SK-N-SH treated with all-trans-retinoic acid at 6 μM for 48 hours (cell line): Measurements from ENCODE around the gene FGF2.
"Not testable (repeated sequence)": the region's sequence is repeated elsewhere in the genome, so short reads cannot be mapped to it uniquely, and the experiment has no call there.

ENCODE experiments used
- ATAC-seq: fragments of 200-7000 bp; cut with Tn5 transposase; 3 replicates; pipeline ENCODE4 v1.9.1; 2020; ENCODE audit warnings: mild to moderate bottlenecking, moderate library complexity
- ARNTL ChIP-seq: fragments of 450-650 bp; formaldehyde crosslinking; IDR thresholded peaks from 2 replicates; pipeline ENCODE4 v1.5.0; 2020; ENCODE audit warnings: low read depth, mild to moderate bottlenecking, moderate library complexity, borderline replicate concordance
- BACH2 ChIP-seq: fragments of 250-450 bp; sonication (Bioruptor Pico); IDR thresholded peaks from 2 replicates; pipeline ENCODE4 v1.9.0; 2021; ENCODE audit warnings: mild to moderate bottlenecking, borderline replicate concordance
- CSDC2 ChIP-seq: fragments of 250-450 bp; sonication (Bioruptor Pico); IDR thresholded peaks from 2 replicates; pipeline ENCODE4 v1.5.0; 2020; ENCODE audit warnings: mild to moderate bottlenecking, moderate library complexity
- CSRNP3 ChIP-seq: fragments of 250-450 bp; sonication (Bioruptor Pico); IDR thresholded peaks from 2 replicates; pipeline ENCODE4 v1.5.1; 2021; ENCODE audit warnings: mild to moderate bottlenecking, moderate library complexity
- ESRRG ChIP-seq: fragments of 250-450 bp; sonication (Bioruptor Pico); IDR thresholded peaks from 2 replicates; pipeline ENCODE4 v1.6.1; 2021; ENCODE audit warnings: mild to moderate bottlenecking
- GLIS3 ChIP-seq: fragments of 250-450 bp; sonication (Bioruptor Pico); IDR thresholded peaks from 2 replicates; pipeline ENCODE4 v1.5.0; 2020; ENCODE audit warnings: mild to moderate bottlenecking, moderate library complexity
- ISL1 ChIP-seq: fragments of 250-450 bp; sonication (Bioruptor Pico); IDR thresholded peaks from 2 replicates; pipeline ENCODE4 v2.1.2; 2022; ENCODE audit warnings: mild to moderate bottlenecking, moderate library complexity
- PATZ1 ChIP-seq: fragments of 250-450 bp; sonication (Bioruptor Pico); IDR thresholded peaks from 2 replicates; pipeline ENCODE4 v1.8.0; 2020; ENCODE audit warnings: mild to moderate bottlenecking, moderate library complexity, borderline replicate concordance
- POU6F1 ChIP-seq: fragments of 250-450 bp; sonication (Bioruptor Pico); IDR thresholded peaks from 2 replicates; pipeline ENCODE4 v1.8.0; 2021; ENCODE audit warnings: low read depth, mild to moderate bottlenecking, moderate library complexity, borderline replicate concordance
- PPARA ChIP-seq: fragments of 250-450 bp; sonication (Bioruptor Pico); IDR thresholded peaks from 2 replicates; pipeline ENCODE4 v1.5.0; 2020; ENCODE audit warnings: mild to moderate bottlenecking, borderline replicate concordance
- RARB ChIP-seq: fragments of 250-450 bp; sonication (Bioruptor Pico); IDR thresholded peaks from 2 replicates; pipeline ENCODE4 v1.8.0; 2021; ENCODE audit warnings: mild to moderate bottlenecking, moderate library complexity
- SNAI2 ChIP-seq: fragments of 250-450 bp; sonication (Bioruptor Pico); IDR thresholded peaks from 2 replicates; pipeline ENCODE4 v1.5.0; 2020; ENCODE audit warnings: mild to moderate bottlenecking, moderate library complexity
- TCF4 ChIP-seq: fragments of 250-450 bp; sonication (Bioruptor Pico); IDR thresholded peaks from 2 replicates; pipeline ENCODE4 v1.8.0; 2021; ENCODE audit warnings: mild to moderate bottlenecking, moderate library complexity, borderline replicate concordance
- TOX ChIP-seq: fragments of 250-450 bp; sonication (Bioruptor Pico); IDR thresholded peaks from 2 replicates; pipeline ENCODE4 v1.8.0; 2021; ENCODE audit warnings: mild to moderate bottlenecking, moderate library complexity, borderline replicate concordance
- TSHZ2 ChIP-seq: fragments of 250-450 bp; sonication (Bioruptor Pico); IDR thresholded peaks from 2 replicates; pipeline ENCODE4 v1.5.0; 2020; ENCODE audit warnings: mild to moderate bottlenecking, moderate library complexity
- ZC3H10 ChIP-seq: fragments of 250-450 bp; sonication (Bioruptor Pico); IDR thresholded peaks from 2 replicates; pipeline ENCODE4 v1.5.1; 2021; ENCODE audit warnings: mild to moderate bottlenecking, moderate library complexity
- ZFP3 ChIP-seq: fragments of 250-450 bp; sonication (Bioruptor Pico); IDR thresholded peaks from 2 replicates; pipeline ENCODE4 v1.5.0; 2020; ENCODE audit warnings: mild to moderate bottlenecking, moderate library complexity
- ZFP30 ChIP-seq: fragments of 450-650 bp; formaldehyde crosslinking; IDR thresholded peaks from 2 replicates; pipeline ENCODE4 v1.5.0; 2022; ENCODE audit warnings: mild to moderate bottlenecking, moderate library complexity
- ZNF565 ChIP-seq: fragments of 450-650 bp; formaldehyde crosslinking; conservative IDR thresholded peaks from 2 replicates; pipeline ENCODE4 v1.5.0; 2020; ENCODE audit warnings: low read depth, mild to moderate bottlenecking, moderate library complexity
- ZNF70 ChIP-seq: fragments of 450-650 bp; formaldehyde crosslinking; IDR thresholded peaks from 2 replicates; pipeline ENCODE4 v1.5.0; 2020; ENCODE audit warnings: mild to moderate bottlenecking, moderate library complexity
- ZNF8 ChIP-seq: fragments of 450-650 bp; formaldehyde crosslinking; IDR thresholded peaks from 2 replicates; pipeline ENCODE4 v1.5.0; 2020; ENCODE audit warnings: mild to moderate bottlenecking, moderate library complexity

The FGF2 gene

GRCh38 chr4:122858705-122859104, 32.1 kb downstream of the FGF2 start:
- no peak for ATAC-seq
- no peak for TF ChIP-seq TCF4 (CRISPR knock-in tag)
- no peak for TF ChIP-seq ZNF70 (CRISPR knock-in tag)
- no peak for TF ChIP-seq CSRNP3

GRCh38 chr4:122861172-122861943, 34.7 kb downstream of the FGF2 start:
- no peak for TF ChIP-seq TCF4 (CRISPR knock-in tag)
- no peak for TF ChIP-seq CSRNP3
- TF ChIP-seq ISL1 (CRISPR knock-in tag): no peak
- TF ChIP-seq RARB (CRISPR knock-in tag): no peak
- TF ChIP-seq CSDC2 (CRISPR knock-in tag): no peak
- TF ChIP-seq GLIS3: no peak
- TF ChIP-seq ZFP3 (CRISPR knock-in tag): no peak
- no peak for TF ChIP-seq POU6F1
- TF ChIP-seq ESRRG (CRISPR knock-in tag): no peak
- TF ChIP-seq ZNF8: no peak
- TF ChIP-seq ARNTL (CRISPR knock-in tag): no peak
- no peak for TF ChIP-seq BACH2
- TF ChIP-seq ZFP30 (CRISPR knock-in tag): no peak
- no peak for TF ChIP-seq PATZ1 (CRISPR knock-in tag)
- TF ChIP-seq ZNF565 (CRISPR knock-in tag): no peak
- TF ChIP-seq TOX: no peak
- ATAC-seq: peak; percentile 9; the same call in 2 of the 3 replicates

- no peak for TF ChIP-seq ZNF8
- no peak for TF ChIP-seq SNAI2 (CRISPR knock-in tag)
- TF ChIP-seq RARB (CRISPR knock-in tag): no peak
- no peak for TF ChIP-seq GLIS3
- no peak for TF ChIP-seq POU6F1
- peak; percentile 61 for ATAC-seq
These were observed 37.0 kb downstream of the FGF2 start for GRCh38 chr4:122863639-122864038.

GRCh38 chr4:122865425-122865824, 38.8 kb downstream of the FGF2 start:
- TF ChIP-seq TSHZ2 (CRISPR knock-in tag) (no peak), POU6F1 (no peak), PPARA (CRISPR knock-in tag) (no peak), ZC3H10 (CRISPR knock-in tag) (no peak), SNAI2 (CRISPR knock-in tag) (no peak), CSRNP3 (no peak)
- ATAC-seq: no peak

- ATAC-seq: not testable (repeated sequence)
These were observed 41.6 kb downstream of the FGF2 start for GRCh38 chr4:122868235-122868634.
